HEK293T (cell line): Measurements from ENCODE around the gene GAPDHS.

Experiments used
- CTCF ChIA-PET: fragments of 350-600 bp; formaldehyde crosslinking; extraction: SDS; loops from one replicate; lab custom pipeline; 2021; ENCODE audit warnings: antibody characterized with exemption, inconsistent platforms; lab: Yijun Ruan, JAX
- POLR2A ChIA-PET: fragments of 350-600 bp; formaldehyde crosslinking; extraction: SDS; loops from one replicate; lab custom pipeline; 2020; ENCODE audit warnings: antibody characterized with exemption, inconsistent platforms; lab: Yijun Ruan, JAX
- DNase-seq: peaks from one replicate; pipeline ENCODE4 v3.0.0; 2012; ENCODE audit warnings: mixed read lengths; ENCODE audit errors: extremely low spot score
- ARNT ChIP-seq: fragments of 450-650 bp; IDR thresholded peaks from 2 replicates; pipeline ENCODE4 v1.6.1; 2017; ENCODE audit warnings: mild to moderate bottlenecking
- BHLHE40 ChIP-seq: fragments of 450-650 bp; IDR thresholded peaks from 2 replicates; pipeline ENCODE4 v1.6.1; 2016; ENCODE audit warnings: mild to moderate bottlenecking, moderate library complexity, borderline replicate concordance
- CTBP1 ChIP-seq: fragments of 450-650 bp; IDR thresholded peaks from 2 replicates; pipeline ENCODE4 v1.6.1; 2016; ENCODE audit warnings: borderline replicate concordance
- ELF4 ChIP-seq: fragments of 450-650 bp; IDR thresholded peaks from 2 replicates; pipeline ENCODE4 v1.6.1; 2017; ENCODE audit warnings: antibody characterized with exemption
- FOXA1 ChIP-seq: fragments of 450-650 bp; IDR thresholded peaks from 2 replicates; pipeline ENCODE4 v1.6.1; 2016; ENCODE audit warnings: mild to moderate bottlenecking
- FOXK2 ChIP-seq: fragments of 450-650 bp; IDR thresholded peaks from 2 replicates; pipeline ENCODE4 v1.6.1; 2016; ENCODE audit warnings: mild to moderate bottlenecking
- FOXM1 ChIP-seq: fragments of 450-650 bp; IDR thresholded peaks from 2 replicates; pipeline ENCODE4 v1.6.1; 2017; ENCODE audit warnings: mild to moderate bottlenecking, borderline replicate concordance
- HDGF ChIP-seq: fragments of 450-650 bp; IDR thresholded peaks from 2 replicates; pipeline ENCODE4 v1.6.1; 2017; ENCODE audit warnings: antibody characterized with exemption, borderline replicate concordance
- L3MBTL2 ChIP-seq: fragments of 450-650 bp; conservative IDR thresholded peaks from 2 replicates; pipeline ENCODE4 v1.6.1; 2016; ENCODE audit warnings: mild to moderate bottlenecking
- LEF1 ChIP-seq: fragments of 450-650 bp; IDR thresholded peaks from 2 replicates; pipeline ENCODE4 v1.6.1; 2017; ENCODE audit warnings: mild to moderate bottlenecking, borderline replicate concordance
- NFRKB ChIP-seq: fragments of 450-650 bp; IDR thresholded peaks from 2 replicates; pipeline ENCODE4 v1.6.1; 2016; ENCODE audit warnings: mild to moderate bottlenecking, moderate library complexity
- PKNOX1 ChIP-seq: fragments of 450-650 bp; IDR thresholded peaks from 2 replicates; pipeline ENCODE4 v1.6.1; 2016
- SP1 ChIP-seq: fragments of 450-650 bp; IDR thresholded peaks from 2 replicates; pipeline ENCODE4 v1.6.1; 2017
- SUZ12 ChIP-seq: fragments of 450-650 bp; IDR thresholded peaks from 2 replicates; pipeline ENCODE4 v1.6.1; 2016; ENCODE audit warnings: mild to moderate bottlenecking
- TARDBP ChIP-seq: fragments of 450-650 bp; IDR thresholded peaks from 2 replicates; pipeline ENCODE4 v1.6.1; 2016
- ZNF384 ChIP-seq: fragments of 450-650 bp; IDR thresholded peaks from 2 replicates; pipeline ENCODE4 v1.6.1; 2016

GAPDHS gene

GRCh38 chr19:35560271-35560670 lies 27.0 kb downstream of the GAPDHS start:
- POLR2A ChIA-PET: no interaction called here
- CTCF ChIA-PET: no interaction called here

GRCh38 chr19:35560677-35561076 lies 27.4 kb downstream of the GAPDHS start:
- ChIA-PET POLR2A (no interaction called here), CTCF (no interaction called here)
- DNase-seq: no peak
- TF ChIP-seq FOXM1: no peak
- TF ChIP-seq SP1: no peak
- no peak for TF ChIP-seq ARNT
- TF ChIP-seq TARDBP: no peak
- TF ChIP-seq FOXK2: no peak
- no peak for TF ChIP-seq NFRKB
- no peak for TF ChIP-seq ELF4

More at GRCh38 chr19:35560271-35560670, 27.0 kb downstream of the GAPDHS start:
- TF ChIP-seq ZNF384: no peak
- no peak for TF ChIP-seq CTBP1
- TF ChIP-seq HDGF: no peak
- no peak for TF ChIP-seq ARNT
- TF ChIP-seq FOXA1: no peak
- TF ChIP-seq LEF1: no peak
- no peak for TF ChIP-seq FOXM1
- no peak for TF ChIP-seq FOXK2
- TF ChIP-seq TARDBP: no peak
- TF ChIP-seq SP1: no peak
- no peak for TF ChIP-seq SUZ12
- TF ChIP-seq NFRKB: no peak
- no peak for TF ChIP-seq PKNOX1
- TF ChIP-seq L3MBTL2: no peak
- no peak for TF ChIP-seq ELF4
- no peak for TF ChIP-seq BHLHE40
- DNase-seq: no peak

GRCh38 chr19:35561436-35561835 lies 28.2 kb downstream of the GAPDHS start:
- DNase-seq: no peak
- CTCF ChIA-PET: no interaction called here
- POLR2A ChIA-PET: no interaction called here
- TF ChIP-seq ELF4 (no peak), SP1 (no peak), FOXM1 (no peak), L3MBTL2 (no peak), TARDBP (no peak), HDGF (no peak), ARNT (no peak), SUZ12 (no peak), NFRKB (no peak), PKNOX1 (no peak), LEF1 (no peak), FOXA1 (no peak), CTBP1 (no peak), ZNF384 (no peak), BHLHE40 (no peak)

- TF ChIP-seq SP1 (no peak), ZNF384 (no peak), FOXM1 (no peak), PKNOX1 (no peak), FOXA1 (no peak), ELF4 (no peak), HDGF (no peak), FOXK2 (no peak), SUZ12 (no peak), NFRKB (no peak), TARDBP (no peak), ARNT (no peak), BHLHE40 (no peak), LEF1 (no peak)
- ChIA-PET CTCF (no interaction called here), POLR2A (no interaction called here)
- DNase-seq: no peak
These were observed 29.1 kb downstream of the GAPDHS start for GRCh38 chr19:35562336-35562735.

DNA sequence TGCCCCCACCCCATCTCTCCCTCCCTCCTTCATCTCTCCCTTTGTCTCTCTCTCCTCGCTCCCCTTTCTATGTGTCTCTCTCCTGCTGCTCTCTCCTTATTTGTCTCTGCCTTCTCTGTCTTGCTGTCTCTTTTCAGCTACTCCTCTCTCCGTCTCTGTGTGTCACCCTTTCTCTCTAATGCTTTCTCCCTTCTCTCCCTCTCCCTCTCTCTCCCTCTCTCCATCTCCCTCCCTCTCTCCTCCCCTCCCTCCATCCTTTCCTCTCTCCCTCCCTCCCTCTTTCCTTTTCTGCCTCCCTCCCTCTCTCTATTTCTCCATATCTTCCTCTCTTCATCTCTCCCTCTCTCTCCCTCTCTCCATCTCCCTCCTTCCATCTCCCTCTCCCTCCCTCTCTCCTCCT lies 29.5 kb downstream of the GAPDHS start:
- POLR2A ChIA-PET: no interaction called here
- TF ChIP-seq SUZ12: no peak
- TF ChIP-seq ARNT: no peak
- TF ChIP-seq ZNF384: no peak
- no peak for TF ChIP-seq FOXK2
- no peak for TF ChIP-seq HDGF
- TF ChIP-seq FOXA1: no peak
- no peak for TF ChIP-seq TARDBP
- no peak for TF ChIP-seq BHLHE40
- no peak for DNase-seq
- CTCF ChIA-PET: no interaction called here

DNA sequence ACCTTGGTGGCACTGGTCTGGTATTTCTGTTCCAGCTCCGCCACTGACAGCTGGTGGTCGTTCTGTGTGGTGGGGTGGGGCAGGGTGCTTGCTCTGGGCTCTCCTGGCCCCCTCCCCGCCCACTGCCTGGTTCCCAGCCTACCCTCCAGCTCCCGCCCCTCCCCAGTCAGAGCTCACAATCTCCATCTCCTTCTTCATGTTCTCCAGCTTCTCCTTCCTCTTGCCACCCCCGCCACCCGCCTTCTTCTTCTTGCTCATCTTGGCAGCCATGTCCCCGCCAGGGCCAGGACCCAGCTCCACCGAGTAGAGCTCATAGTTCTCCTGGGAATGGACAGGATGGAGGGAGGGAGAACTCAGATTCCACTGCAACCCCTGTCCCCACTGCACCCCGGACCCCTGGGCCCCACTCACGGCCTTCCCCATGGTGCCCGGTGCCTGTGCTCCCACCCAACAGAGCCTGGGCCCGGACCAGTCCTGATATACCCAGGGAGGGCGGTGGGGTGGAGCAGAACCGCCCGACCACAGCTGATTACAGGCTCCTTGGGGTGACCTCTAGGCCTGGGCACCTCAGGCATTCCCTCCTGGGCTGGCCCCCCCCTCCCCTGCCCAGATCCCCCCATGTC lies 30.1 kb downstream of the GAPDHS start, which contains the start of gene ATP4A:
TSS of gene ATP4A (minus strand) at position 452 of the 623 bp plus-strand sequence. CDS start at position 423, 29 bp downstream.
- ChIA-PET POLR2A (no interaction called here), CTCF (interaction anchor here (0.6 kb wide), 1 partner anchor 131 kb away, joined by 3 read pairs; no protein-coding TSS in a partner anchor)
- TF ChIP-seq BHLHE40: no peak
- TF ChIP-seq ZNF384: no peak
- TF ChIP-seq CTBP1: no peak
- TF ChIP-seq SP1: no peak
- no peak for TF ChIP-seq FOXK2
- no peak for TF ChIP-seq PKNOX1
- no peak for TF ChIP-seq HDGF
- TF ChIP-seq TARDBP: no peak
- no peak for TF ChIP-seq SUZ12
- no peak for TF ChIP-seq ELF4
- TF ChIP-seq NFRKB: no peak
- TF ChIP-seq LEF1: no peak
- TF ChIP-seq L3MBTL2: no peak
- TF ChIP-seq ARNT: no peak
- no peak for TF ChIP-seq FOXM1
- TF ChIP-seq FOXA1: no peak
- DNase-seq: no peak
